A549 (cell line): ENCODE measurements around the gene PRPS2. TPM values are rescaled to one million over a fixed set of nuclear protein-coding genes. Genes with fewer than 3 reads are reported as not detected.

Experiments
- ATAC-seq, 2 experiments: fragments of 200-7000 bp in 1 of 2; fragments of >200 bp in 1 of 2; cut with Nextera tagmentation in 1 of 2; cut with Tn5 transposase in 1 of 2; 3 replicates each; pipeline versions ENCODE4 v1.8.0 to v1.9.1; 2018 to 2020; ENCODE audit warnings: mild to moderate bottlenecking in 1 of 2, moderate library complexity in 1 of 2
- CTCF ChIA-PET: fragments of 300-600 bp; sonication (Branson Sonifier 250); formaldehyde crosslinking; extraction: SDS; loops from one replicate; lab custom pipeline; 2021; ENCODE audit warnings: antibody characterized with exemption, inconsistent platforms; lab: Yijun Ruan, JAX
- POLR2A ChIA-PET: fragments of 350-600 bp; formaldehyde crosslinking; extraction: SDS; loops from one replicate; lab custom pipeline; 2021; ENCODE audit warnings: antibody characterized with exemption, inconsistent platforms; lab: Yijun Ruan, JAX
- DNase-seq, 2 experiments: peaks; one replicate each; pipeline versions ENCODE4 v3.0.0 to v3.0.0-alpha.2; 2011 to 2016; ENCODE audit warnings: low read depth in 1 of 2, low spot score in 1 of 2
- FAIRE-seq: peaks from 2 replicates; lab custom pipeline; 2011; peaks lifted over from hg19 to GRCh38; lab: Jason Lieb, UNC
- H3K27ac ChIP-seq, 2 experiments: fragments of >200 bp; sonication (Bioruptor Twin); formaldehyde crosslinking; 3 replicates each; pipeline ENCODE4 v1.5.1; 2016 to 2017
- H3K4me1 ChIP-seq: fragments of >200 bp; sonication (Bioruptor Twin); formaldehyde crosslinking; 3 replicates; pipeline ENCODE4 v1.6.1; 2016
- H3K4me2 ChIP-seq: fragments of >200 bp; sonication (Bioruptor Twin); formaldehyde crosslinking; 3 replicates; pipeline ENCODE4 v1.6.1; 2016
- H3K4me3 ChIP-seq: fragments of >200 bp; sonication (Bioruptor Twin); formaldehyde crosslinking; 3 replicates; pipeline ENCODE4 v1.5.1; 2016
- H3K9me3 ChIP-seq: fragments of >200 bp; sonication (Bioruptor Twin); formaldehyde crosslinking; 3 replicates; pipeline ENCODE4 v1.6.1; 2016
- BHLHE40 ChIP-seq: IDR thresholded peaks from 2 replicates; pipeline ENCODE4 v1.6.1; 2012; ENCODE audit warnings: low read depth, low read length, inconsistent platforms
- CBX2 ChIP-seq: fragments of 200-600 bp; sonication (generic); IDR thresholded peaks from 2 replicates; pipeline ENCODE4 v1.6.1; 2016; ENCODE audit warnings: low read depth, mild to moderate bottlenecking, borderline replicate concordance
- CHD4 ChIP-seq: fragments of 200-600 bp; sonication (generic); IDR thresholded peaks from 2 replicates; pipeline ENCODE4 v1.6.1; 2016; ENCODE audit warnings: antibody characterized with exemption, mild to moderate bottlenecking, borderline replicate concordance
- EHF ChIP-seq: fragments of 250-450 bp; sonication (Bioruptor Pico); IDR thresholded peaks from 2 replicates; pipeline ENCODE4 v1.5.0; 2020; ENCODE audit warnings: mild to moderate bottlenecking
- EP300 ChIP-seq, 2 experiments: fragments of >200 bp; sonication (Bioruptor Twin); formaldehyde crosslinking; IDR thresholded peaks; 2 replicates in 1 of 2; 3 replicates in 1 of 2; pipeline ENCODE4 v1.6.1; 2016 to 2017
- FOSL2 ChIP-seq, 2 experiments: fragments of 450-650 bp in 1 of 2; fragments of >200 bp in 1 of 2; sonication (Bioruptor Twin) in 1 of 2; formaldehyde crosslinking; IDR thresholded peaks; 2 replicates each; pipeline versions ENCODE4 v1.5.0 to v1.6.1; 2016 to 2020; ENCODE audit warnings: mild to moderate bottlenecking in 1 of 2, moderate library complexity in 1 of 2
- GATA3 ChIP-seq: IDR thresholded peaks from 2 replicates; pipeline ENCODE4 v1.6.1; 2012; ENCODE audit warnings: borderline replicate concordance
- HOXB13 ChIP-seq: fragments of 250-450 bp; sonication (Bioruptor Pico); IDR thresholded peaks from 2 replicates; pipeline ENCODE4 v1.5.0; 2020; ENCODE audit warnings: low read depth, mild to moderate bottlenecking, moderate library complexity
- HOXB5 ChIP-seq: fragments of 250-450 bp; sonication (Bioruptor Pico); IDR thresholded peaks from 2 replicates; pipeline ENCODE4 v1.5.0; 2020; ENCODE audit warnings: mild to moderate bottlenecking, moderate library complexity
- JUN ChIP-seq, 2 experiments: fragments of >200 bp; sonication (Bioruptor Twin); formaldehyde crosslinking; IDR thresholded peaks; 2 replicates in 1 of 2; 3 replicates in 1 of 2; pipeline ENCODE4 v1.6.1; 2016 to 2017
- KDM1A ChIP-seq: fragments of 200-600 bp; sonication (generic); IDR thresholded peaks from 2 replicates; pipeline ENCODE4 v1.6.1; 2016; ENCODE audit warnings: low read depth, mild to moderate bottlenecking
- KDM5A ChIP-seq: fragments of 200-600 bp; sonication (generic); IDR thresholded peaks from 2 replicates; pipeline ENCODE4 v1.6.1; 2016; ENCODE audit warnings: antibody characterized with exemption, mild to moderate bottlenecking
- MAFK ChIP-seq: fragments of 450-650 bp; IDR thresholded peaks from 2 replicates; pipeline ENCODE4 v1.6.1; 2014; ENCODE audit not compliant: partially characterized antibody
- NR3C1 ChIP-seq: fragments of >200 bp; sonication (Bioruptor Twin); formaldehyde crosslinking; IDR thresholded peaks from 3 replicates; pipeline ENCODE4 v1.6.1; 2017
- POLR2A ChIP-seq: IDR thresholded peaks from 2 replicates; pipeline ENCODE4 v1.6.1; 2012; ENCODE audit warnings: mild to moderate bottlenecking, low read length
- RARB ChIP-seq: fragments of 250-450 bp; sonication (Bioruptor Pico); IDR thresholded peaks from 2 replicates; pipeline ENCODE4 v1.8.0; 2021; ENCODE audit warnings: mild to moderate bottlenecking, moderate library complexity
- RCOR1 ChIP-seq: fragments of 150-350 bp; IDR thresholded peaks from 2 replicates; pipeline ENCODE4 v1.6.1; 2014; ENCODE audit warnings: antibody characterized with exemption, low read length, low read depth
- TFCP2L1 ChIP-seq: fragments of 250-450 bp; sonication (Bioruptor Pico); IDR thresholded peaks from 2 replicates; pipeline ENCODE4 v1.5.0; 2021; ENCODE audit warnings: mild to moderate bottlenecking
- TP53 ChIP-seq: fragments of 250-450 bp; sonication (Bioruptor Pico); IDR thresholded peaks from 2 replicates; pipeline ENCODE4 v1.5.0; 2021; ENCODE audit warnings: mild to moderate bottlenecking, moderate library complexity
- ZFP36 ChIP-seq: fragments of 450-650 bp; IDR thresholded peaks from 2 replicates; pipeline ENCODE4 v1.6.1; 2014; ENCODE audit warnings: borderline replicate concordance; ENCODE audit not compliant: partially characterized antibody
- WGBS: methylation state at CpG from one replicate; pipeline ENCODE4 v1.1.6; 2017; ENCODE audit errors: missing lambda C conversion rate; 5-methylcytosine and 5-hydroxymethylcytosine counted together
- polyA plus RNA-seq, 4 experiments: library from polyadenylated mRNA; depleted of rRNA in 3 of 4; stranded (reverse); fragments of >200 nt; fragmentation: RNase III in 1 of 4; extraction: RNeasy Plus Mini Kit Qiagen cat#74134 plus additional on column Dnase treatment in 1 of 4; gene quantifications; 2 replicates in 3 of 4; 3 replicates in 1 of 4; pipeline ENCODE4 v1.2.3, GENCODE V29; 2011 to 2017
- TF ChIP-seq, protein P1 (sequence below): fragments of 250-450 bp; sonication (Bioruptor Pico); IDR thresholded peaks from 2 replicates; pipeline ENCODE4 v1.5.0; 2021; ENCODE audit warnings: mild to moderate bottlenecking, moderate library complexity, borderline replicate concordance
- TF ChIP-seq, protein P2 (sequence below): IDR thresholded peaks from 2 replicates; pipeline ENCODE4 v1.6.1; 2012; ENCODE audit warnings: low read depth, borderline replicate concordance
- TF ChIP-seq, protein P3 (sequence below): fragments of >200 bp; sonication (Bioruptor Twin); formaldehyde crosslinking; IDR thresholded peaks from 2 replicates; pipeline ENCODE4 v1.6.1; 2016
- TF ChIP-seq, protein P4 (sequence below): fragments of 200-600 bp; sonication (generic); IDR thresholded peaks from 2 replicates; pipeline ENCODE4 v1.6.1; 2016; ENCODE audit warnings: antibody characterized with exemption, mild to moderate bottlenecking, moderate library complexity

The PRPS2 gene
- polyA plus RNA-seq, 2 of the 4 experiments (the other 2 are of a cell fraction): 40.3 to 51.8 TPM

DNA sequence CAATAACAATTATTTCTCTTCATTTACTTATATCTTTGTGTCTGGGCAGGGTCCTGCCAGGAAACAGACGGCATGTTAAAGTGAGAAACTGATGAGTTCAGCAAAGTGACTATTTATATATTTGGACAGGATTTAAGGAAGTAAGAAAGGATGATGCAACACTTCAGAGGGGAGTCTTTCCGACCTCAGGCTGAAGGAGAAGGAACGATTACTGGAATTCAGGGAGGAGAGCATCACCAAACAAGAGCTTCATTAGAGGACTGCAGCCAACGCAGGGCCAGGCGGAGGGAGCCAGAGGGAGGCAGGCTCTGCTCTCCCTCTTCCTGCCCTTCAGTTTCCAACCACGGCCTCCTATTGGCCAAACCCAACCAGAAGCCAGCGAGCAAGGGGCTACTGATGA, 74.1 kb downstream of the PRPS2 start:
- 28% methylated on average over 7 of the region's 7 CpGs for WGBS

DNA sequence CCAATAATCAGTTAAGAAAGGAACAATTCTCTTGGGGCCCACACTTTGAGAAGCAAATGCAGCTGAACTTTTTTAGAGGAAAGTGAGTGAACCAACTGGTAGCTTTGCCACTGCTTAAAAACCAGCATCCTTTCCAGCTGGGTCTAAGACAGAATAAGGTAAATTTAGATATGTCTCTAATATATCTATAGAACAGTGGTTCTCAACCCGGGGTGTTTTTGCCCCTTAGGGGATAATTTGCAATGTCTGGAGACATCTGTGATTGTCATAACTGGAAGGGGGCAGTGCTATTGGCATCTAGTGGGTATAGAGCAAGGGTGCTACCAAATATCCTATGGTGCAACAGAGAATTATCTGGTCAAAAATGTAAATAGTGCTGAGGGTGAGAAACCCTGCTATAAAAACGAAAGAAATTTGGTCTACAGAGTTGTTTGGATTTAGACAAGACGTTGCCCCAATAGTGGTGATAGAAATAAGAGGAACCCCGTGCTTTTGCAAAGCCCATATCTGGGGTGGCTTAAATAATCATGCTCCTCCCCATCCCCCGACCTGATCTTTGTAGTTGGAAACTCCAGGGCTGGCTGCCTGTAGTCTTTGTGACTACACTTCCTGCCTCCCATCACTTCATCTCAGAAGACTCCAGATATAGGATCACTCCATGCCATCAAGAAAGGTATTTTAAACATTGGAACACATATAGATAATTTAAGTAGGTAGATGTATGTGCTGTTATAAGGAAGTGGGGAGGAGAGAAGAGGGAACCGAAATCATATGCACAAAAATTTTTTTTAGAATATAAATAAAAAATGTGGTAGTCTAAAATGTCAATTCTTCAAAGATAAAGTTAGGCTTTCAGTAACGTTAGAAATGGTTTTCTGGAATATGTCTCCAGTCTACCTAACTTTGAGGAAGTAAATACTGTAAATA, 75.5 kb downstream of the PRPS2 start, which contains the start of gene TLR7:
TSS of gene TLR7 (plus strand) at position 622 of the 927 bp plus-strand sequence. CDS start 507 bp downstream, outside the sequence.
- H3K4me3 ChIP-seq: no peak within 1 kb of the TSS
- no peak for FAIRE-seq
- CTCF ChIA-PET: no interaction called here

More for the DNA sequence above, 74.1 kb downstream of the PRPS2 start:
- ChIA-PET POLR2A (no interaction called here), CTCF (no interaction called here)
- Histone ChIP-seq H3K4me3 (no peak overlapping the region), H3K27ac (no peak overlapping the region), H3K4me1 (no peaks in the 10 kb centered on the region), H3K9me3 (no peaks in the 10 kb centered on the region), H3K4me2 (no peak overlapping the region)
- DNase-seq (no peak), FAIRE-seq (no peak), ATAC-seq (no peak)
- TF ChIP-seq TFCP2L1 (CRISPR knock-in tag) (no peak), HOXB13 (CRISPR knock-in tag) (no peak), GATA3 (no peak), RCOR1 (no peak), FOSL2 (IDR thresholded peaks at IDR 0.05) (no peak), FOSL2 (CRISPR knock-in tag; IDR thresholded peaks at IDR 0.05) (no peak)

DNA sequence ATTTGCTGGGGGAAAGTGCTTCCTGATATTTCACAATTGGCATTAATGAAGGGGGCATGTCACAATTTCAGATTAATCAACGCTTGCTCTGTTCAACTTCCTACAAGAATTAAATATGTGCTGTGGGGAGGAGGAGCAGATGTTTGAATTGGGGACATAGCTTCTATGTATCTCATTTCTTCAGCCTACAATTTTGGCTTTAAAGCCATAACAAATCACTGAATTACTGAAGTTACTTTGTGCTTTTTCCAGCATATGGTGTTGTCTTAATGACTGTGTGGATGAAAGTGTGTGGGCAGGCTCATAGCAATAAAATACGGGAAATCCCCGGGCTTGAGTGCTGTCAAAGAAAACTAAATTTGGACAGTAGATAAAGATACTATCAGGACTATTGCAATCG, 76.5 kb downstream of the PRPS2 start:
- FAIRE-seq (no peak), DNase-seq (no peak), ATAC-seq (no peak)
- WGBS: 39% methylated on average over 4 of the region's 4 CpGs
- ChIA-PET CTCF (no interaction called here), POLR2A (no interaction called here)
- TF ChIP-seq, protein P1, sequence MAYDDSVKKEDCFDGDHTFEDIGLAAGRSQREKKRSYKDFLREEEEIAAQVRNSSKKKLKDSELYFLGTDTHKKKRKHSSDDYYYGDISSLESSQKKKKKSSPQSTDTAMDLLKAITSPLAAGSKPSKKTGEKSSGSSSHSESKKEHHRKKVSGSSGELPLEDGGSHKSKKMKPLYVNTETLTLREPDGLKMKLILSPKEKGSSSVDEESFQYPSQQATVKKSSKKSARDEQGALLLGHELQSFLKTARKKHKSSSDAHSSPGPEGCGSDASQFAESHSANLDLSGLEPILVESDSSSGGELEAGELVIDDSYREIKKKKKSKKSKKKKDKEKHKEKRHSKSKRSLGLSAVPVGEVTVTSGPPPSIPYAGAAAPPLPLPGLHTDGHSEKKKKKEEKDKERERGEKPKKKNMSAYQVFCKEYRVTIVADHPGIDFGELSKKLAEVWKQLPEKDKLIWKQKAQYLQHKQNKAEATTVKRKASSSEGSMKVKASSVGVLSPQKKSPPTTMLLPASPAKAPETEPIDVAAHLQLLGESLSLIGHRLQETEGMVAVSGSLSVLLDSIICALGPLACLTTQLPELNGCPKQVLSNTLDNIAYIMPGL (CRISPR knock-in tag): no peak
- TF ChIP-seq EP300 (IDR thresholded peaks at IDR 0.05) (no peak), EHF (CRISPR knock-in tag) (no peak), CBX2 (no peak), HOXB5 (CRISPR knock-in tag) (no peak), HOXB13 (CRISPR knock-in tag) (no peak), RCOR1 (no peak), MAFK (no peak), BHLHE40 (no peak), TP53 (CRISPR knock-in tag) (no peak)
- TF ChIP-seq, protein P2, sequence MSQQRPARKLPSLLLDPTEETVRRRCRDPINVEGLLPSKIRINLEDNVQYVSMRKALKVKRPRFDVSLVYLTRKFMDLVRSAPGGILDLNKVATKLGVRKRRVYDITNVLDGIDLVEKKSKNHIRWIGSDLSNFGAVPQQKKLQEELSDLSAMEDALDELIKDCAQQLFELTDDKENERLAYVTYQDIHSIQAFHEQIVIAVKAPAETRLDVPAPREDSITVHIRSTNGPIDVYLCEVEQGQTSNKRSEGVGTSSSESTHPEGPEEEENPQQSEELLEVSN: no peak
- TF ChIP-seq, protein P3, sequence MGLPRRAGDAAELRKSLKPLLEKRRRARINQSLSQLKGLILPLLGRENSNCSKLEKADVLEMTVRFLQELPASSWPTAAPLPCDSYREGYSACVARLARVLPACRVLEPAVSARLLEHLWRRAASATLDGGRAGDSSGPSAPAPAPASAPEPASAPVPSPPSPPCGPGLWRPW: no peak
- H3K4me2 ChIP-seq: no peak overlapping the region
- no peaks in the 10 kb centered on the region for H3K4me1 ChIP-seq
- H3K27ac ChIP-seq: no peak overlapping the region
- H3K9me3 ChIP-seq: no peaks in the 10 kb centered on the region
- H3K4me3 ChIP-seq: no peak overlapping the region

More for the DNA sequence above, 75.5 kb downstream of the PRPS2 start, which contains the start of gene TLR7:
- POLR2A ChIA-PET: no interaction called here
- no peak for TF ChIP-seq POLR2A
- no peak for TF ChIP-seq FOSL2 (IDR thresholded peaks at IDR 0.05)
- TF ChIP-seq FOSL2 (CRISPR knock-in tag; IDR thresholded peaks at IDR 0.05): no peak
- TF ChIP-seq KDM1A: no peak
- no peak for TF ChIP-seq ZFP36
- no peak for TF ChIP-seq CHD4
- no peak for TF ChIP-seq JUN (IDR thresholded peaks at IDR 0.05)
- no peak for TF ChIP-seq RARB (CRISPR knock-in tag)
- TF ChIP-seq, protein P4, sequence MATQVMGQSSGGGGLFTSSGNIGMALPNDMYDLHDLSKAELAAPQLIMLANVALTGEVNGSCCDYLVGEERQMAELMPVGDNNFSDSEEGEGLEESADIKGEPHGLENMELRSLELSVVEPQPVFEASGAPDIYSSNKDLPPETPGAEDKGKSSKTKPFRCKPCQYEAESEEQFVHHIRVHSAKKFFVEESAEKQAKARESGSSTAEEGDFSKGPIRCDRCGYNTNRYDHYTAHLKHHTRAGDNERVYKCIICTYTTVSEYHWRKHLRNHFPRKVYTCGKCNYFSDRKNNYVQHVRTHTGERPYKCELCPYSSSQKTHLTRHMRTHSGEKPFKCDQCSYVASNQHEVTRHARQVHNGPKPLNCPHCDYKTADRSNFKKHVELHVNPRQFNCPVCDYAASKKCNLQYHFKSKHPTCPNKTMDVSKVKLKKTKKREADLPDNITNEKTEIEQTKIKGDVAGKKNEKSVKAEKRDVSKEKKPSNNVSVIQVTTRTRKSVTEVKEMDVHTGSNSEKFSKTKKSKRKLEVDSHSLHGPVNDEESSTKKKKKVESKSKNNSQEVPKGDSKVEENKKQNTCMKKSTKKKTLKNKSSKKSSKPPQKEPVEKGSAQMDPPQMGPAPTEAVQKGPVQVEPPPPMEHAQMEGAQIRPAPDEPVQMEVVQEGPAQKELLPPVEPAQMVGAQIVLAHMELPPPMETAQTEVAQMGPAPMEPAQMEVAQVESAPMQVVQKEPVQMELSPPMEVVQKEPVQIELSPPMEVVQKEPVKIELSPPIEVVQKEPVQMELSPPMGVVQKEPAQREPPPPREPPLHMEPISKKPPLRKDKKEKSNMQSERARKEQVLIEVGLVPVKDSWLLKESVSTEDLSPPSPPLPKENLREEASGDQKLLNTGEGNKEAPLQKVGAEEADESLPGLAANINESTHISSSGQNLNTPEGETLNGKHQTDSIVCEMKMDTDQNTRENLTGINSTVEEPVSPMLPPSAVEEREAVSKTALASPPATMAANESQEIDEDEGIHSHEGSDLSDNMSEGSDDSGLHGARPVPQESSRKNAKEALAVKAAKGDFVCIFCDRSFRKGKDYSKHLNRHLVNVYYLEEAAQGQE: no peak
- no peak for TF ChIP-seq NR3C1
- no peak for TF ChIP-seq KDM5A
- TF ChIP-seq, all 56 proteins: peak for 0
- WGBS: 6% methylated on average over 7 of the region's 7 CpGs
- ATAC-seq (no peak), DNase-seq (no peak)
- Histone ChIP-seq H3K27ac (no peak within 1 kb of the TSS), H3K4me2 (no peak within 1 kb of the TSS), H3K4me1 (no peaks in the 10 kb centered on the region), H3K9me3 (no peaks in the 10 kb centered on the region)
